Measurements from ENCODE around the gene ROPN1L.

The ROPN1L gene

DNA sequence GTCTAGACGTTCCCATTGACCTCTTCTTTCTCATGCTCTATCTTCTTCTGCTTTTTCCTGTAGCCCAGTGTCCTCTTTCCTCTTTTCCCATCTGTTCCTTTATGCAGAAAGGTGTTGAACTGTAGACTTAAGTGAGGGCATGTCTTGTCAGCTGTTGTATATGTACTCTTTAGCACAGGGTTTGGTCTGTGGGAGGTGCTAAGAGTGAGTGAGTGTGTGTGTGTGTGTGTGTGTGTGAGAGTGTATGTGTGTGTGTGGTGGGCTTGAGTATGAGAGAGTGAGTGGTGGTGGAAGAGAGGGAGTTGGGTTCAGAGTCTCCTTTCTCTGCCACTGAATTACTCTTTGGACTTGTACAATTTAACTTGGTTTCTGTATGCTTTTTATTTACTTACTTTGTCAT, 10.3 kb upstream of the ROPN1L start:
- no peak for DNase-seq

DNA sequence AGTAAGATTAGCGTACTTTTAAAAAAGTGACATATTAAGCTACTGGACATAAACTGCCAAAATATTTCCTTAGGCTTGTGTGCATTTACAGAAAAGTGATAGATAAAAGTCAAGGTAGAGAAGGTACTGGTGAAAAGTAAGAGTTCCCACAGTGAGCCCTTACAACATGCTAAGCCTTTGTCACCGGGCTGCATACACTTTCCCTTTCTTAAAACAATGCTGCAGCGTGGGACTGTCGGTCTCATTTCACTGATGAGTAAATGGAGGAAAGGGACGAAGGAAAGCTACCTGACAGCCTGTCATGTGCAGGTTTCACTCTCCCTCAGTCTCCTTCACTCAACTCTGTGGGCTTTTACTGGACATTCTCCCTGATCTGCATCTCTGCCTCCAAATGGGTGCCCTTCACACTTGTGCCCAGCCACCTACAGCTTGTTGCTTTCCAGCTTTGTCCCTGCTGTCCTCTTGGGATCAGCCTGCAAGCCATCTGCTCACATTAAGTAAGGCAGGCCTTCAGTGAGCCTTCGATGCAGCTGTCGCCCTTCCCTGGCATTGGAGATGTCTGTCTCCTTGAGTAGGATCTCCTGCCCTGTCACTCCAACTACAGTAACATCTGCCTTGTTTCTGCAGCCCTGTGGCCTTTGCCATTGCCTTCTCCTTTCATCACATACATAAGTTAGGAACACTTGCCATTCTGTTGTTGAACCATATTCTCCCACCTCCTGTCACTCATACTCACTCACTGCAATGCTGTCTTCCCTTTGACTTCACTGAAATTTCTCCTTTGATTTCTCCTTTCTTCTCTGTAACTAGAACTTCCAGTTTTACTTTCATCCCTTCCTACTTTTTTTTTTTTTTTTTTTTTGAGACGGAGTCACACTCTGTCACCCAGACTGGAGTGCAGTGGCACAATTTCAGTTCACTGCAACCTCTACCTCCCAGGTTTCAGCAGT, 9.3 kb upstream of the ROPN1L start:
- no peak for DNase-seq

- DNase-seq: no peak
These were observed 7.3 kb upstream of the ROPN1L start for GRCh38 chr5:10434392-10434791.

GRCh38 chr5:10438301-10438700, 3.4 kb upstream of the ROPN1L start:
- DNase-seq: no peak

DNA sequence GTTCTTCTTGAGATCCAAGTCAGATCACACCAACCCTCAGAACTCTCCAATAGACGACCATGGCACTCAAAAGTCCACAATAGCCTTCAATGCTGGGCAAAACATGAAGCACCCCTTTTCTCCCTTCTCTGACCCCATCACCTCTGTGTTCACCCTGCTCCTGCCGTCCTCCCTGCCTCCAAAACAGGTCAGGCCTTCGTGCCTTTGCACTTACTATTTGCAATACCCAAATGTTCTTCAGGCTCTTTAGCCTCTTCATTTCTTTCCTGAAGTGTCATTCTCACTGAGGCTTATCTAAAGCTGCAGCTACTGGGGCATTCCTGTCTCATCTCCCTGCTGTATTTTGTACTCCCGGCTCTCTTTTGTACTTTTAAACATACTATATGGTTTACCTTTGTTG, 2.0 kb upstream of the ROPN1L start:
- no peak for DNase-seq

DNA sequence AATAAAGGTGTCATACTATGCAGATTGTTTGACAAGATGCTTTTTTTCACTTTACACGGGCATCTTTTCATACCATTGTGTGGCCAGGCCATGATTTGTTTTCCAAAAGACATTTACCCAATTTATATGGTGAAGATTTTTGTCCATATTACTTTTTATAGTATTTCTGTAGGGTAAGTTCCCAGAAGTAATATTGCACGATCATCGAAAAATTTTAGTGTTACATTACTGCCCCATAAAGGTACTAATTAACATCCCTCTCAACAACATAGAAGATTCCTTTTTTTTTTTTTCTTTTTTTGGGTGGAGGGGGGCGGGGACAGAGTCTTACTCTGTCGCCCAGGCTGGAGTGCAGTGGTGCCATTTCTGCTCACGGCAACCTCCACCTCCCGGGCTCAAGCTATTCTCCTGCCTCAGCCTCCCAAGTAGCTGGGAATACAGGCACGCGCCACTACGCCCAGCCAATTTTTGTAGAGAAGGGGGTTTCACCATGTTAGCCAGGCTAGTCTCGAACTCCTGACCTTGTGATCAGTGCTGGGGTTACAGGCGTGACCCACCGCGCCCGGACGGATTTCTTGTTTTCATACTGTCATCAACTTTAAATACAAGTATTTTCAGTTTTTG, 1.2 kb upstream of the ROPN1L start:
- no peak for DNase-seq

GRCh38 chr5:10441992-10442435, 335 bp downstream of the ROPN1L start:
- DNase-seq: no peak

GRCh38 chr5:10442576-10442975, 897 bp downstream of the ROPN1L start:
- DNase-seq: no peak

GRCh38 chr5:10445352-10445751, 3.7 kb downstream of the ROPN1L start:
- DNase-seq: peak; percentile 62

DNA sequence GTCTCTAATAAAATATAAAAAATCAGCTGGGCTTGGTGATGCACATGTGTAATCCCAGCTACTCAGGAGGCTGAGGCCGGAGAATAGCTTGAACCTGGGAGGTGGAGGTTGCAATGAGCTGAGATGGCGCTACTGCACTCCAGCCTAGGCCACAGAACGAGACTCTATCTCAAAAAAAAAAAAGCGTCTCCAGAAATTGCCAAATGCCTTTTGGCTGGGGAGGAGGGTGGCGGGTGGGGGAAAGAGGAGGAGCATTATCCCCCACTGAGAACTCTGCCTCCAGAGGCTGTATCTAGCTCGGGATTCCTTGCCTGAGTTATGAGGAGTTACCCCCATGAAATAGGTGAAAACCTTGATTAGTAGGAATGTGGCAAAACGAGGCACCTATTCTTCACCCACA, 4.8 kb downstream of the ROPN1L start:
- DNase-seq: no peak

DNA sequence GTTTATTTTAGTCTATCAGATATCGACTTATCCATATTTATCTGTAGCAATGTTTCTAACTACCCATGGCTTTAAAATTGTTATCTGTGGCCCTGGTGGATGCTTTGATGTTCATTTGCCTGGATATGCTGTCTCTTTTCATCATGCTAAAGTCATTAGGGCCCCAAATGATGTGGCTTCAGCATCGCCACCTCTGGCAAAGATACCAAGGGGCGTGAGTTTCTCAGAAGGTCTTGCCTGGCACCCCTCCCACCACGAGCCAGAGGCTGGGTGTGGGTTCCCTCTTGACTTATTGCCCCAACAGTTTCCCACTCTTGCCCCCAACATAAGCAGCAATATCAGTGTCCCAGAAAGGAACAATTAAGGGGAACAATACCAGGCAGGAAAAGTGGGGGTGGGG, 5.4 kb downstream of the ROPN1L start:
- no peak for DNase-seq

GRCh38 chr5:10448754-10449360, 7.2 kb downstream of the ROPN1L start:
- no peak for DNase-seq

- DNase-seq: no peak
These were observed 9.6 kb downstream of the ROPN1L start for GRCh38 chr5:10451137-10451824.

DNA sequence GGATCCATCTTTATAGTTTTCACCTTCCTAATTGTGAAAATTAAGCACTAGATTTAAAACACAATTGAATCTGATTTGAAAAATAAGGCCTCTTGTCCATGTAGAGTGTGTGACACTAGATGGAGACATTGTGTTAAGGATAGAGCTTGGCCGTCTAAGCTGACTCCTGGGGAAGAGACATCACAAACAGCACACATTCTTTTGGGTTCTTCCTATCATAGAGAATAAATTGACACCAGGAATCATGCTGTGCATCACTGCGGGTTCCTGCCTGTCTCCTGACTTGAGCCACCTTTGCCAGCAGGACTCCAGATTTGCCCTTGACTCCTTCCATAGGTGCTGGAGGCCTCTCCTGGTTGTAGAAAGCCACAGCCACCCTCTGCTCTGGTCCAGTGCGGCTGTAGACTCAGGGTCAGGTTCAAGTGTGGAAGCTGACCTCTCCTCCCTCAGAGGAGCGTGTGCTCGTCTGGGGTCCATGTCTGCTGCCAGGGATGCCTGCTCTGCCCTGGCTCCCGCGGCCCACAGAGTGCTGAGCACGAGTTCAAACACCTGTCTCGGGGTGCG, 11.2 kb downstream of the ROPN1L start:
- DNase-seq: peak; percentile 59

DNA sequence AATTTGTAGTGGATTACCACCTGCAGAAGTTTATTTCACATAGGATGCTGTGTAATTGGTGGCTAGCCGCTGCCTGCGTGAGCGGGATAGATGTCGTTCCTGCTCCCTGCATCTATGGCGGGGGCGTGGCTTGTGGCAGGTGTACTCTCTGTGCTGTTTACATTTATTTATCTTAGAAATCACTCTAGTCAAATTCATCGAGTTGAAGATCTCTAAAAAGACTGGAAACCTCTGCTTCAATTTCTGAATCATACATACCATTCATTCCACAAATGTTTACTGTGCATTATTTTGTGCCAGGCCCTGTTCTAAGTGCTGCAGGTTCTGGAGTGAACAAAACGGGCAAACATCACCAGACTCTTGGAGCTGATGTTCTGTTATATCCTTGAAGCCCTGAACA, 11.9 kb downstream of the ROPN1L start:
- no peak for DNase-seq

- no peak for DNase-seq
These were observed 13.1 kb downstream of the ROPN1L start for GRCh38 chr5:10454591-10455276.

- DNase-seq: no peak
These were observed 13.6 kb downstream of the ROPN1L start for GRCh38 chr5:10455277-10455670.

GRCh38 chr5:10456583-10457420, 15.1 kb downstream of the ROPN1L start:
- DNase-seq: no peak

DNA sequence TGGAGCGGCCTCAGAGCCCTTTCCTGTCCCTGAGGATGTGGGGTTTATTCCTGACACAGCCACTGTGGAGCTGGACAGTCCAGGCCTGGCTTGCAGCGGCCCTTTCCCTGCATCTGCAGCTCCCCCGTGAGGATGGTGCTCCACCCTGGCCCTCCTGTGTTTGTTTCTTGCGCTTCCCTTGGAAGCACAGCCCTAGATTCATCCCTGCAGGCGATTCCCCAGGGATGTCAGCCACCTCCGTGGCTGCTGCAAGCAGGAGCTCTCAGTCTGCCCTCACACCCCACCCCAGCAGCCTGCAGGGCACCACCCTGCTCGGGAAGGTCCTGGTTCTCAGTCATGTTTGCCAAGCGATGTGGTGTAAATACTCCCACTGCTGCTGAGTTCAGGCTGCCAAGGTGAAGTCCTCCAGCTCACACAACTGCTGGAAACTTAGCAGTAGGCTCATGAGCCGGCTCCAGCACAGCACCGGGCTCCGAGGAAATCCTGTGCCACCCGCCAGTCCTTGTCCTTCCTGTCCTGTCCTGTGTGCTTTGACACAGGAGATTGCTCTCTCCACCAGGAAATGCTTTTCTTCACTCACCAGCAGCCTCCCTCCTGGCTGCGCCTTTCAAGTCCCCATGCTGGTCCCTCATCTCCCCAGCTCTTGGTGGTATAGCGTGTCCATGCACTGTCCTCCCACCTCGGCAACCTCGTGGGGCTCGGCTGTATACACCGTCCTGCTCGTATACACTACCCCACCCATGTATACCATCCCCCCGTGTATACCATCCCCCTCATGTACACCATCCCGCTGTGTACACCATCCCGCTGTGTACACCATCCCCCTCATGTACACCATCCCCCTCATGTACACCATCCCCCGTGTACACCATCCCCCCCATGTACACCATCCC, 16.2 kb downstream of the ROPN1L start:
- no peak for DNase-seq

Data from activated CD4-positive, alpha-beta T cell treated with anti-CD3 and anti-CD28 coated beads, Interleukin-2, Interleukin-6, amounts not matched to agents 100 ng/mL and 50 ng/mL, durations not matched to agents 16 hours and 8 hours (primary cell).